LNCAP (cell line): Measurements from ENCODE around the gene APBA2.

Experiments
- TF ChIP-seq, protein P1 (sequence below): fragments of 450-650 bp; IDR thresholded peaks from 2 replicates; pipeline ENCODE4 v1.5.1; 2017; ENCODE audit warnings: mild to moderate bottlenecking

The APBA2 gene

DNA sequence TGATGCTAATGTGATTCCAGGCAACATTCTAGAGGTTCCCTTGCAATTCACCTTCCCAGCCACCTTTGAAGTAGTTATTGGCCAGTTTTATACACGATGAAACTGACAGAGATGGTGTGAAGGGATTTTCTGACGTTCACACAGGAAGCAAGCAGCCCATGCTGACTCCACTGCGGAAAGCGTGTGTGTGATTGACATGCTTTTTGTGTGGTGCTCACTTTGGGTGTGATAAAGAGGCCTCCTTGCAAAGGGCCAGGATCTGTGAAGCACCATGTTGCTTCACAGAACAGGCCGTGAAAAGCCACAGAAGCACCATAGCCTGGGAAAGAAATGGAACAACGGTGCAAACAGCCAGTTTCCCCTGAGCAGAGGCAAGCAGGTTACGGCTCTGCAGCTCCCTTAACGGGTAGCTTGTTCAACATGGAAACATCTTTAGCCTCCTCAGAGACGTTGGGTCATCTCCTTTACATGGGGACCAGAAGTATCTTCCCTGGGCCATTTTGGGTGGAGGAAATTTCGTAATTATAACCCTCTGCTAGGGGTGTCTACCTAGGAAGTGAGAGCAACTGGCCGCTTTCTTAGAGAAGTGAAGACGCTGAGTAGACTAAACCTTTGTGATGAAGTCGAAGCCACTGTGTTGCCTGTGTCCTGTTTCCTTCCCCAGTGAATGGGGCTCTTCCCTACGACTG lies 108.5 kb downstream of the APBA2 start:
- TF ChIP-seq, protein P1, sequence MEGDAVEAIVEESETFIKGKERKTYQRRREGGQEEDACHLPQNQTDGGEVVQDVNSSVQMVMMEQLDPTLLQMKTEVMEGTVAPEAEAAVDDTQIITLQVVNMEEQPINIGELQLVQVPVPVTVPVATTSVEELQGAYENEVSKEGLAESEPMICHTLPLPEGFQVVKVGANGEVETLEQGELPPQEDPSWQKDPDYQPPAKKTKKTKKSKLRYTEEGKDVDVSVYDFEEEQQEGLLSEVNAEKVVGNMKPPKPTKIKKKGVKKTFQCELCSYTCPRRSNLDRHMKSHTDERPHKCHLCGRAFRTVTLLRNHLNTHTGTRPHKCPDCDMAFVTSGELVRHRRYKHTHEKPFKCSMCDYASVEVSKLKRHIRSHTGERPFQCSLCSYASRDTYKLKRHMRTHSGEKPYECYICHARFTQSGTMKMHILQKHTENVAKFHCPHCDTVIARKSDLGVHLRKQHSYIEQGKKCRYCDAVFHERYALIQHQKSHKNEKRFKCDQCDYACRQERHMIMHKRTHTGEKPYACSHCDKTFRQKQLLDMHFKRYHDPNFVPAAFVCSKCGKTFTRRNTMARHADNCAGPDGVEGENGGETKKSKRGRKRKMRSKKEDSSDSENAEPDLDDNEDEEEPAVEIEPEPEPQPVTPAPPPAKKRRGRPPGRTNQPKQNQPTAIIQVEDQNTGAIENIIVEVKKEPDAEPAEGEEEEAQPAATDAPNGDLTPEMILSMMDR, result no peak

GRCh38 chr15:28994831-28995596 lies 109.2 kb downstream of the APBA2 start:
- TF ChIP-seq, protein P1, result no peak

GRCh38 chr15:28995705-28996104 lies 109.9 kb downstream of the APBA2 start:
- TF ChIP-seq, protein P1, result no peak

DNA sequence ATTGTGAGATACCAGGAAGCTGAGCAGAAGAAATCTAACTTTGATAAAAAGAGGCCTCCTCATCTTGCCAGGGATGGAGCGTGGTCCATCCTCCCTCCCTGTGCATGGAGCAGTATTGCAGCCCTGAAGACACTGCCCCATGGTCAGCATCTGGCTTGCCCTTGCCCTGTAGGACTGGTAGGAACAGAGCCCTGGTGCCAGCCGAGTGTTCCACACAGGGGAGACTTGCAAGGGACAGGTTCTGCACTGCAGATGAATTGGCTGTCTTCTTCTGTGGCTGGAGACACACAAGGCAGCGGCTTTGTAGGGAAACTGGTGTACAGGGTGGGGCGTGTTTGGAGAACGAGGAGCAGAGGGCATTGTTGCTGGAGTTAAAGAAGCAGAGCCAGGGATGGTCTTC lies 110.5 kb downstream of the APBA2 start:
- TF ChIP-seq, protein P1, result no peak

- TF ChIP-seq, protein P1, result no peak
These were observed 111.2 kb downstream of the APBA2 start for GRCh38 chr15:28996953-28997352.

- TF ChIP-seq, protein P1, result no peak
These were observed 112.0 kb downstream of the APBA2 start for GRCh38 chr15:28997791-28998190.

DNA sequence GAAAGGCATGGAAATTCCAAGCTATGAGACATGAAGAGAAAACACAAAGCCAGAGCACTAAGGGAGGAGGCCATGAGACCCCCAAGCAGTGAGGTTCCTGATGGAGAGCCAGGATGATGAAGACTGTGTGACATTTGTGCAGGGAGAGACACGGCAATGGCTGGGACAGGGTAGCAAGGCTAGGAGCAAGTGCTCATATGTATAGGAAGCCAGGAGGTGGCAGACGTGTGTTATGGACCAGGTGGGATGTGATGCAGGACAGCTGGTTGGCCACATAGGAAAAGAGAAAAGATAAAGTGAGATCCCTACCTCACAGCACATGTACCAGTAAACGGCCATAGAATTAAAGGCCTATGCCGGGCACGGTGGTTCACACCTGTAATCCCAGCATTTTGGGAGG lies 112.7 kb downstream of the APBA2 start:
- TF ChIP-seq, protein P1, result no peak
